GM23338 (cell line): Measurements from ENCODE around the gene CD3G.

Experiments
- CREB1 ChIP-seq: fragments of 250-450 bp; sonication (Bioruptor Pico); IDR thresholded peaks from 2 replicates; pipeline ENCODE4 v1.5.0; 2020; ENCODE audit warnings: low read depth, mild to moderate bottlenecking, moderate library complexity
- CTCF ChIP-seq, 2 experiments: fragments of 200-600 bp in 1 of 2; sonication (generic) in 1 of 2; conservative IDR thresholded peaks; 2 replicates each; pipeline versions ENCODE4 v1.5.1 to v1.6.1; 2016 to 2017; ENCODE audit warnings: antibody characterized with exemption in 2 of 2, low read depth in 2 of 2, mild to moderate bottlenecking in 2 of 2, moderate library complexity in 1 of 2
- ETS1 ChIP-seq: IDR thresholded peaks from 2 replicates; pipeline ENCODE4 v1.6.1; 2016; ENCODE audit warnings: antibody characterized with exemption
- EZH2 ChIP-seq: fragments of 200-600 bp; sonication (generic); IDR thresholded peaks from one replicate; pipeline ENCODE4 v1.8.0; 2017; ENCODE audit warnings: antibody characterized with exemption, mild to moderate bottlenecking, low read depth; ENCODE audit not compliant: unreplicated experiment
- EZH2phosphoT487 ChIP-seq: fragments of 200-600 bp; sonication (generic); IDR thresholded peaks from one replicate; pipeline ENCODE4 v1.8.1; 2018; ENCODE audit warnings: antibody characterized with exemption; ENCODE audit not compliant: unreplicated experiment
- JUNB ChIP-seq: IDR thresholded peaks from one replicate; pipeline ENCODE4 v1.6.1; 2016; ENCODE audit warnings: antibody characterized with exemption; ENCODE audit not compliant: unreplicated experiment
- POLR2AphosphoS5 ChIP-seq: IDR thresholded peaks from 2 replicates; pipeline ENCODE4 v1.6.1; 2016; ENCODE audit warnings: antibody characterized with exemption, low read depth
- REST ChIP-seq: IDR thresholded peaks from one replicate; pipeline ENCODE4 v1.6.1; 2018; ENCODE audit warnings: antibody characterized with exemption; ENCODE audit not compliant: unreplicated experiment
- ZNF114 ChIP-seq: fragments of 250-450 bp; sonication (Bioruptor Pico); IDR thresholded peaks from 2 replicates; pipeline ENCODE4 v1.5.0; 2020; ENCODE audit warnings: mild to moderate bottlenecking, moderate library complexity
- ZNF331 ChIP-seq: fragments of 250-450 bp; sonication (Bioruptor Pico); IDR thresholded peaks from 2 replicates; pipeline ENCODE4 v1.5.0; 2020; ENCODE audit warnings: low read depth, mild to moderate bottlenecking, moderate library complexity

GRCh38 chr11:118321386-118322082 lies 22.6 kb upstream of the CD3G start:
- TF ChIP-seq EZH2 (no peak), CTCF (conservative IDR thresholded peaks at IDR 0.05; ENCODE audit: low read depth in 2 of 2) (no peak), REST (no peak), CREB1 (CRISPR knock-in tag) (no peak), ETS1 (no peak), POLR2AphosphoS5 (no peak), ZNF114 (no peak), EZH2phosphoT487 (no peak), JUNB (no peak), ZNF331 (no peak)
